HG03196 (cell line): ENCODE results near the gene TEX29.

Experiments used
- ATAC-seq: cut with Tn5 transposase; IDR thresholded peaks from one replicate; pipeline ENCODE4 v1.9.1; 2021; ENCODE audit not compliant: unreplicated experiment

The TEX29 gene

DNA sequence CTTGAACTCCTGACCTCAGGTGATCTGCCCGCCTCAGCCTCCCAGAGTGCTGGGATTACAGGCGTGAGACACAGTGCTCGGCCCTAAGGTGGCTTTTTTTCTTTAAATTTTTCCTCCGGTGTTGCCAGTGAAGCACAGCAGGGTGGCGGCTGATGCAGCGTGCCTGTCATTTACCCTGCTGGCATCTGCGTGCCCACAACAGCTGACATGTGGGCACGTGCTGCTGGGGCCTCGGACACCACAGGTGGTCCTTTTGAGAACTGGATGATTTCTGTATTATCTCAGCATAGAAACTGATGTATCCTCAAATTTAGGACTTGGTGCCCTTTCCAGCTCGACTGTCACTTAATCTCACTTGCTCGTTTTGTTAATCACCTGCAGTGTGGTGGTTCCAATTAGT, 31.2 kb upstream of the TEX29 start:
- no peak for ATAC-seq

DNA sequence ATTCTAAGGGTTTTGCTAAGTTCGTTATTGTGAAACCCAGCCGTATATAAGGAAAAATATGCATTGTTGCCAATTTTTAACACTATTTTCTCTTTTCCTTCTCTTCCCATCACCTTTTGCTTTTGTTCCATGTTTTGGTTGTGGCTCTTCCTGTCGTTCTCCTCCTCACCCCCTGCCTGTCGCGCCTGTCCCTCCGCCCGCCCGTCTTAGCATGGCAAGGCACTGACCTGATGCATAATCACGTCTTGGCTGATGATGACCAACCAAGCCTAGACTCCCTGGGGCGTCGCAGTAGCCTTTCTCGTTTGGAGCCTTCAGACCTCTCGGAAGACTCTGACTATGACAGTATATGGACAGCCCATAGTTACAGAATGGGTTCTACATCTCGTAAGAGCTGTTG, 28.5 kb upstream of the TEX29 start:
- no peak for ATAC-seq

DNA sequence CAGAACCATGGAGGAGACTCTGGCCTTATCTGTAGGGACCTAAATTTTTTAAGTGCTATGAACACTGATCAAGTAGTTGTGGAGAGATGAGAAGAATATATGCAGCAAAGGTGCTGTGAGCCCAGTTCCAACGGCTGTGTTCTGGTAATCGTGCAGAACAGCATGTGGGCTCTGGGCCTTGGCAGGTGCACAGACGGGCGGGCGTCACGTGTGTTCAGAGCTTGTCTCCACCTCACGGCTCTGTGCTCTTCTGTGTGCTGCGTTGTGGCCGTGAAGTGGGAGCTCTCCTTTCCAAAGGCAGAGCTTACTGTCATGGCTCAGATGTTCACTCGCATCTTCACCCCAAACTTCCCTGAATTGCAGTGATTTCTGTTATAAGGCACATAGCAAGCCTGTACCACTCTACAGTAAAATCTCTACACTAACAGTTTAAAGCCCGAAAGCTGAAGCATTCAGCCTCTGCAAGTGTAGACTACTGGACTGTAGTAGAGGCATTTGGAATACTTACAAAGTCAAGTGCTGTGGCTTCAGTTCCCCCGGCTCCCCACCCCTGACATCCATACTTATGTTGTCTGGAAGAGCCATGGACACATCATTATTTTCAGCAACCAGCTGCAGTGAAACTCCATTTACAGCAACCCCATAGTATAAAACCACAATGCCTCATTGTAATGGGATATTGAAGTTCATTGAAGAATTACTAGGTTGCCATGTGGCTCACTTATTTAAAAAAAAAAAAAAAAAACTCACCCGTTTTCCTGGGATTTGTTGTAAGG, 27.5 kb upstream of the TEX29 start:
- no peak for ATAC-seq

DNA sequence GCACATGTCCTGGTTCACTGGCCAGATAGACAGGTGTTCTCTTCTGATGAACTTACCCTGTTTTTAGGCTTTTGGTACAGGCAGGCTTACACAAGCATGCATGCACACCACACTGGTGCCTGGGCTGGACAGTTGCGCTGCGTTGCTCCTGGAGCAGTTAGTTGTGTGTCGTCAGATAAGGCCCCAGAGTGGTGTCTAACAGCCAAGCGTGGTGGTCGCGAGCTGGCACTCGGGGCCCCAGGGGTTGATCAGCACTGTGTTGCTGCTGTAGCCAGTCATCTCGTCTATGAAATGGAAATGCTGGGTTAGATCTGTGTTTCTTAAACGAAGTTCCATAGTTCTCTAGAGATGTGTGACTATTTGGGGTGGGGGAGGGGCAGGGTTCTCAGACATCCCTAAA, 24.6 kb upstream of the TEX29 start:
- no peak for ATAC-seq

DNA sequence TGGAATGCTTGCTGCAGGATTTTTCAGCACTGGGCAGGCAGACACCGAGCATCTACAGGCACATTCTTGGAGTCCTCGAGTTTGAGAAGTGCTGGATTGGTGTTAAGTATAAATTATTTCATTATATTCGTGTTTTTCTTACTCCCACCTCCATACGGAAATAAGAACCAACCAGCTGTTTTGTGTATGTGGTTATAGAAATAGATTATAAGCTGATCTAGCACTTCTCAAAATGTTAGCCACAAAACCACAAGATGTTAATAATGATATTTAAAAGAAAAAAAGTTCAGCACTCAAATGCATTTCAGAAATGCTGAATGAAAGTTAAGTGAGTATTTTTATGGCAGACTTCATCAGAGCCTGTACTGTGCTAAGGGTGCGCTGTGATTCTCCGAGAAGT, 24.0 kb upstream of the TEX29 start:
- ATAC-seq = no peak

DNA sequence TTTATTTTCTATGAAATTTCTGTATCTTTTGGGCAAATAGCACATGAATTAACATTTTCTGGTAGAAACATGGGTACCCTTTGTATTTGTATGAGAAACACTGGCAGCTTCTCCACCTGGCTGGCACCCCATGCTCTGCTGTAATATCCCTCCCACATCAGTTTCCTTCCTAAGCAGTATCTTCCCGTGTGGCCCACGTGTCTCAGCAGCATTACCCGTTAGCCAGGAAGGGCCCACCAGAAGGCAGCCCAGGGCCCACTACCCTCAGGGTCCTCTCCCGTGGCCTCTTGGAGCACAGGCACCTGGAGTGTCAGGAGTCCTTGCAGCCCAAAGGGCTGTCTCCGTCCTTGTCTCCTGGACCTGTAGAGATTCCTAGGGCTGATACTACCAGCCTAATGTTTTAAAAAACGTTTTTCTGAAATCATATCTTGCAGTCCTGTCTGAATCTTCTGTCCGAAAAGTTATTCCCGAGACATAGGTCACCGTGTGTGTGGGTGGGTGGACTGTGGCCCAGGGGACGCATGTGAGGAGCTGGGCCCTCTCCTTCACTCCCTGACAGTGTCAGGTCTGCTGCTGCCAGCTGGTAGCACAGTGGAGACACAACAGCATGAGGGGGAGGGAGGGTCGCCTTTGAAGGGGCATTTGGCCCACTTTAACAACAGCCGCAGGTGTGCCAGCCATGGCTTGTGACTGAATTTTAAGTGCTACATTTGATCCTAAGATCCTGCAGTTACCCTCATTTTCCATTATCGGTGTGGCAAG, 22.0 kb upstream of the TEX29 start:
- no peak for ATAC-seq

DNA sequence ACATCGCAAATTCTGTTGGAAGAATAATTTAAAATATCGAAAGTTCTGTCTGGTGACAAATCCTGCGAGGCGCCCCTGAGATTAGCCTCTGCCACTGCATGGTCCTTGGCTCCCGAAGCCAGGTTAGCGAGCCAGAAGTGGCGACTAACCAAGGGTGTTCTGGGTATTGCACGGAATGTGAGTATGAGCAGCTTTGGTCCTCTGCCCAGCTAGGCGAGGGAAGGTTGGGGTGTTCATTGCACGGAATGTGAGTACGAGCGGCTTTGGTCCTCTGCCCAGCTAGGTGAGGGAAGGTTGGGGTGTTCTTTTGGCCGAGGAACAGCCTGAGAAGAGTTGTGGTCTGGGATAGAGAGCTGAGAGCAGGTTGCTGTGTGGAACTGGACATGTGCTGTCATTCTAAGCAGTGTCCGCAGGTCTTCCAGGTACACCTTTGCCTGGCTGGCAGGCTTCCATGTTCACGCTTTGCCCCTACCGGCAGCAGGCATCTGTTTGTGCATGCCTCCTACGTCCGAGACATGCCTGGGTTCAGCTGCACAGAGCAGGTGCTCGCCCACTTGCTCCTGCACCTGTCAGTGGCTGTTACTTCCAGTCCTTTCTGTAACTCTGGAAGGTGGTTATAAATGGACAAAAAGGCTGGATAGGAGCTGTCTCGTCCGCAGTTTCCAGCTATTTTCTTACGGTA, 18.3 kb upstream of the TEX29 start:
- ATAC-seq = no peak

DNA sequence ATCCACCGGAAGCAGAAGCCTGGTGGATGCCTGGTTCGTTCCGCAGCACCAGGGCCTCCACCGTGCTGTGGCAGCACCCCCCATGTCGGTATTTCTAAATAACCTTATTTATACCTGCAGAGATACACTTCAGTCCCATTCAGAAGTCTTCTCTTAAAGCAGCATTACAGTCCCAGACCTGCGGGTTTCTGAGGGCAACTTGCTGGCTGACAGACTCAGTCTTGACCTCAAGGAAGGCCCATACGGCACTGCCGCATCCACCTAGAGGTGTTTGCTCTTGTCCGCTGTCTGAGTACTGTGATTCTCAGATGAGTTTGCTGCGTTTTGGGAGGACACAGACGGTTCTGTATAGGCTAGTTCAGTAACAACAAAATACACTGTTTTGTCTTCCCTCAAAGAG, 16.9 kb upstream of the TEX29 start:
- ATAC-seq = no peak

DNA sequence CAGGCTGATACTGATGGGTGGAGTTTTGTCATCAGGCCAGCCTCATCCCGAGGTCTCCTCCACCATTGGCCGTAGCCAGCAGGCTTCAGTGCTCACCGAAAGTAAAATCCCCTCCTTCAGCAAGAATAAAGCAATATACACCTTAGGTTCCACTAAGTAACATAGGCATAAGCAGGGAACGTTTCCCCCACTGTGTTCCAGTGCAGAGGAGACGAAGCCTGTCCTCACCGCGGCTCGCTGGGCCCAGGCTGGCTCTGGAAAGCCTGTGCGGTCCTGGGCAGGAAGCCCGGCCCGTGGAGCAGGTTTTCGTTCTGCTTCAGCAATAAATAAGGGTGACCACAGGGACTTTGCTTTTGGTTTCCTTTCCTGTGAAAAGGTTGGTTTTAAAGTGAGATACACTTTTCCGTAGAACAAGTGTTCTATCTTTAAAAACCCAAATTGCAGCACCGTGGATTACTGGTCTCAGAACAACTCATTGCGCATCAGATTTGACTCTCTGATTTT, 16.3 kb upstream of the TEX29 start:
- ATAC-seq = peak; percentile 87

DNA sequence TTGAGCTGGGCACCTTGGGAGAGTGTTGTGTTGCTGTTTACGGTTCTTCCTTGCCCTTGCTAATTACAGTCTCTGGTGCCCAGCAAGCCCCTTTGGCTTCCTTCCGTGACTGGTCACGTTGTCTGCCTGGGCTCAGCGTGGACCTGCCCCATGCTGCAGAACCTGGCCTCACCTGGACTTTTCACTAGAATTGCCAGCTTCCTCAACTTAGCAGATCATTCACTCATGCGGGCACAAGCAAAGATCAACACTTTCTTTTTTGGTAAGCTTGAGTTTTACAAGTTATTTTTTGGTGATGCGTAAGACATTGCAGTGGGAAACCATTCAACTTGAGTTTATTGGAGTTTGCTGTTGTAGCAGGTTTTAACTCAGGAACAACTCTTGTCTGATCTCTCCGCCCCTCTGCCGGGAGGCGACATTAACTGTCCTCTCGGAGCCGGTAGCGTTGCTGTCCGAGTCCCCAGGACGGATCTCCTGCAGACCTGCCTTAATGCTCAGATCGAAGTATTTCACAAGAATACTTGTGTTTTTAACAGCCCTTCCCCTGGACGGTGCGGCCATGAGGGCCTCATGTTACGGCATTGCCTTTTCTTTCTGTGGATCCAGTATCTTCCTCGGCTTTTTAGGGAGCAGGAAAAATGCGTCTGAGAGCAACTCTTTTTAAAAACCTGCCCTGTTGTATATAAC, 15.7 kb upstream of the TEX29 start:
- no peak for ATAC-seq

DNA sequence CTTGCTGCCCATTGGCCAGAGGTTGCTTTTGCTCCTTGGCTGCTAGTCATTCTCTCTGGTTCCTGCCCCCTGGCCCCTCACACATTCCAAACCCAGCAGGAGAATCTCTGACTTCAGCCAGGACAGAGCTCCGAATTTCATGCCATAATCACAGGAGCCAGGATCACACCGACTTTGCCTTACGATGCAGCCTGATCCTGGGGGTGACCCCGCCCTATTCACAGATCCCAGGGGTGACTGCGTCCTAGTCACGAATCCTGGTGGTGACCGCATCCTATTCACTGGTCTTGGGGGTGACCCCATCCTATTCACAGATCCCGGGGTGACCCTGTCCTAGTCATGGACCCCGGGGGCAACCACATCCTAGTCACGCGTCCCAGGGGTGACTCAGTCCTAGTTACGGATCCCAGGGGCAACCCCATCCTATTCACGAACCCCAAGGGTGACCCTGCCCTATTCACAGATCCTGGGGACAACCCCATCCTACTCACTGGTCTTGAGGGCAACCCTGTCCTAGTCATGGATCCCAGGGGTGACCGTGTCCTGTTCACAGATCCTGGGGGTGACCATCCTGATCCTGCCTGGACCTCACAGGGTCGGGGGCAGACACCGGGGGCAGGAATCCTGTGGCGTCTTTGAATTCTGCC, 7.4 kb upstream of the TEX29 start:
- ATAC-seq = no peak

DNA sequence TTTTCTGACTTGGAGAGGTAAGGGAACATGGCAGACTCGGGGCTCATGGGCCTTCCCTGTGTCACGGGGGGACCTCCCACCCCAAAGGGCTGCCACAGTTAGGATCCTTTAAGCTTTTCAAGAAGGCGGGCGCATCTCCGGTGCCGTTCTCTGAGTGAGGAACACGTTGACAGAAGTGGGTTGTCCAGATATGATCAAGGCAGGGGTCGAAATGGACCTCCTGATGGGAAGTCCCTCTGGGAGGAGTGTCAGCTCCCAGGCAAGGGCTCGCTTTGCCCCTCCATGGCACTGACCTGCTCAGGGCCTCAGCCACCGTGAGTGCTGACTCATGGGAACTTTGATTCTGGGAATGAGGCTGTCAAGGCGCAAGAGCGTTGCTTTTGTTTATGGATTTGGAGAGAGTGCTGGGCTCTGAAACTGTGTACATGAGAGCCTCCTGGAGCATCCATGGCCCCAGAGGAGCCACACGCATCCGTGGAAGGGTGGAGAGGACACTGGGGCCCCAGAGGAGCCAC, 6.5 kb upstream of the TEX29 start:
- no peak for ATAC-seq

DNA sequence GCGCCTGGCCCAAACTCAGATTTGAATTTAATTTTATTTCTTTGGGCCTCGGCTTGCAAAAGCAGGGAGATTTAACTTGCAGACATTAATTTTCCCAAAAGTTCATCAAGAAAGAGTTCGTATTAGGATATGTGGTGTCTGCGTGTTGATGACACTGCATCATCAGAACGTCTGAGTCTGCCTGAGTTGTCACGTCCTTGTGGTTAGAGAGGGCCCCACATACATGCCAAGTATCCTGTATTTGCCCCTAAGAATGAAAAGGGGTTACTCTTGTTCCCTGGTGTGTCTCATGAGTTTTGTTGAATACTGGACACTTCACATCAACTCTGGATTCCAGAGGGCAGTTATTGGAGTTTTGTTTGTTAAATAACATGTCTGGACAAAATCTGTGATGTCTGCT, 5.6 kb upstream of the TEX29 start:
- no peak for ATAC-seq

DNA sequence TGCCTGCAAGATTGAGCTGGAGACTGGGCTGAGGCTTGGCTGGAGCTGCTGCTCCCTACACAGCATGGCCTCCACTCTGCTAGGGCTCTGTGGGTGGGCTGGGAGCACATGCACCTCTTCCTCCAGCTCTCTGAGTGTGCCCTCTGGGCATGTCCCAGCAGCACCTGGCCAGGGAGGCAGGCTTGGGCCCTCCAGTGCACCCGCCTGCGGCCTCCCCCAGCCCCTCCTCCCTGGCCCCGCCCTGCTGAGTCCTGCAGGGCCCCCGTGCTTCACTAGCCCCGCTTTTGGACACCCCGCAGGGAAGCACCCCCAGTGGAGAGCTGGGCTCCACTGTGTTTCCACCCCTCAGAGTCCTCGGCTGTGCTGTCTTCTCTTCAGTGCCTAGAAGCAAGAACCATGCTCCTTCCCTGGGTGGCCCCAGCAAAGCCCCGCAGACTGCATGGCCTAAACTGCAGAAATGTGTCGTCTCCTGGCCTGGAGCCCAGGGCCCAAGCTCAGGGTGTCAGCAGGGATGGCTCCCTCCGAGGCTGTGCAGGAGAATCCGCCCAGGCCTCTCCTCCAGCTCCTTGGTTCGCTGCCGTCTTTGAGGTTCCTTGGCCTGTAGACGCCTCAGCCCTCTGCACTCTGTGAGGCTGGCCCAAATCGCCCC, 5.0 kb upstream of the TEX29 start:
- ATAC-seq = no peak

DNA sequence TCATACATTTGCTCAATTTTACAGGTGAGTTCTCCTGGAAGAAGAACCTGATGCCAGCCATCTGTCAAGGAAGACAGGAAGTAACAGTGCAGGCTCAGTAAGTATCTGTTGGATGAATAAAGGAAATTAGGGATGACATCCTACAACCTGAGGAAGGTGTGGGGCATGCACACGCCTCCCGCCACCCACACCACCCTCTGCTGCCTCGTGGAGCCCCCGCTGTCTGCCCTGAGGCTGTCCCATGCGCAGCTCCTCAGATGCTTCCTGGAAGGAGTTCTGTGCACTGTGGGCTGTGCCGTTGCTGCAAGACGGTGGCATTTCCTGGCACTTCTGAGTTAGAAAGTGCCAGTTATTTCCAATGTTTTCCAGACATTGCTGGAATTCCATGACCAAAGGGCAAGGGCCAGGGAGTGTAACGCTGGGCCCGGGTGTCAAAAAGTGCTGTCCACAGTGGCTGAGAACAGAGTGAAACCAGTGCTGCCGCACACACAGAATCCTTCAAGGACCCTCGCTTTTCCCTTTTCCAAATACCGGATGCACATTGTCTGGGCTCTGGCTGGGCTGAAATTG, 4.2 kb upstream of the TEX29 start:
- ATAC-seq = no peak

DNA sequence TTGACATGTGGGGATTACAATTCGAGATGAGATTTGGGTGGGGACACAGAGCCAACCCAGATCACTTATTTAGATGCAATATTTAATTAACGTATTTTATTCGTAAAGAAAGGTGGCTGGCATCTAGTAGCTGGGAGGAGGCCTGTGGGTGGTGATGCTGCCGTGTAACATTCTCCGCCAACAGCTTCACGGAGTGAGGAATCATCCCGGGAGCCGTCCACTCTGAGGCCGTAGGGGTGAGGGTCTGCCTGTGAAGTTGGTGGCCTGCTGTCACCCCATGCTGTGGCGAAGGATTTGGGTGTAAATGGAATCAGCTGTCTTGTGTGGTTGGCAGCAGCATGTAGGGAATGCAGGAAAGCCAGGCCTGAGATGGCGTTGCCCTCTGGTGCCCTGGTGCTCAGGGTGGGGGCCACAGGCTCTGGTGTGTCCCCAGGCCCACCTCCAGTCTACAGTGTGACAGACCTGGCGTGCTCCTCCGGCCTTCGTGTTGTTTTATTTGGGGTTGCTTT, 3.3 kb upstream of the TEX29 start:
- no peak for ATAC-seq

DNA sequence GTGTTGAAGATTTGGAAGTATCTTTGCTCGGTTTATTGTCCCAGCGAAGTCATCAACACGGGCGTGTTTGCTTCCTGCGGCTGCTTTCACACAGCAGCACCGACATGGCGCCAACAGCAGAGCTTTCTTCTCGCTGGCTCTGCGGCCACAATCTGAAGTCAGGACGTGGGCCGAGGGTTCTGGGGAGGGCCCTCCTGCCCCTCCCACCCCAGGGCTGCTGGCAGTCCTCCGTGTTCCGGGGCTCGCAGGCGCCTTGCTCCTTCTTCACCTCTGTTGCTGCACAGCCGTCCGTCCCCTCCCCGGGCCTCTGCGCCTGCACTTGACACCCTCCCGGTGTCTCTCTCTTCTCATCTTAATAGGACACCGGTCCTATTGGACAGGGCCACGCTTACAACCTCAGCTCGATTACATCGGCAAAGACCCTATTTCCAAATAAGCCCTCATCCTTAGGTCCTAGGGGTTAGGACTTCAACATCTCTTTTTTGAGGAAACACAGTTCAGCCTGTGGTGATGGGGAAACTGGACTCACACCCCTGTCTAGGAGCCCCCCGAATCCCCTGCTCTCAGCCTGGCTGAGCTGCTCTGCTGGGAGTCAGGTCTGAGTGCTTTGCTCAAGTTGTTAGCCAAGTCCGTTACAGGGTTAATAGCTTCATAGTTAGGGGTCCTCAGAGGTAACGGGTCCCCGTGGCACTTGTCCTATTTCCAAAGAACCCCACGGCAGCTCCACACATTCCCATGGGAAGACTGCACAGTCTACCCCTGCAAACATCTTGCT, 2.7 kb upstream of the TEX29 start:
- ATAC-seq = no peak

DNA sequence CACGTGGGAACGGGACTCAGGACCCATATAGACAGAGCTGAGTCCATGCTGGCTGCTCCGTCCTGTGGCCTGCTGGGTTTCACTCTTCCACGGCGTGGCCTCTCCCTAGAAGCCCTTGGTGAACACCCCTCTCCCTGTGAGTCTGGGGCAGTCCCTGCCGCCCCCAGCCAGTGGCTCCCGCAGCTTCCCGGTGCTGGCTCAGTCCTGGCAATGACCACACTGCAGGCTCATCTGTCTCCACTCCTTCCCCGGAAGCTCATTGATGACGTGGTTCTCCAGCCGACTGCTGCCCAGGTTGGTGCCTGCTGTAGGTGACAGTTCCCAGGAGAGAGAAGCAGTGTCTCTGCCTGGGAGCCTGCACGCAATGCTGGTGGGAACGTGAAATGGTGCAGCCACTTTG, 2.1 kb upstream of the TEX29 start:
- ATAC-seq = no peak

DNA sequence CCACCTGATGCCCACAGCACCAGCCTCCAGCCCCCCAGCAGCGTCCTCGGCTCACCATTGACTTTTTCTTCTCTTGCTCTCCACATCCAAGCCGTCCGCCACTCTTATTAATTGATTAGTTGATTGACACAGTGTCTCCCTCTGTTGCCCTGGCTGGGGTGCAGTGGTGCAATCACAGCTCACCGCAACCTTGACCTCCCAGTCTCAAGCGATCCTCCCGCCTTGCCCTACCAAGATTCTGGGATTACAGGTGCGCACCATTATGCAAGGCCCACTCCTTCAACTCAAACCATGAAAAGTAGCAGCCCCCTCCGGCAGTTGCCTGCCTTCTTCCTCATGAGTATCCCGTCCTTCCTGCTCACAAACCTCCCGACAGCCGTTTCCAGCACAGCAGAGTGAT, 921 bp upstream of the TEX29 start:
- no peak for ATAC-seq
